Measurements from ENCODE around the gene ORM2. TPM values are rescaled to one million over a fixed set of nuclear protein-coding genes. Genes with fewer than 3 reads are reported as not detected.
A peak's percentile ranks its signal among the peaks of the same experiment; 100 is the strongest.

ORM2 gene
- total RNA-seq, 1 experiment from 2014 or later = 46.0 TPM

- Histone ChIP-seq H3K4me3 (ENCODE audit: low read depth, low read length) (no peak overlapping the region), H3K4me1 (peaks cover 14% of the 10 kb centered on the region), H3K27me3 (replicated peaks; ENCODE audit: control insufficient read depth, insufficient read depth, low read length) (no peaks in the 10 kb centered on the region), H3K9me3 (no peaks in the 10 kb centered on the region), H3K36me3 (ENCODE audit: control insufficient read depth, insufficient read depth, low read length) (peaks cover 3% of the 10 kb centered on the region)
- Mint-ChIP-seq H3K27me3 (ENCODE audit: insufficient read depth, unreplicated experiment) (no peaks in the 10 kb centered on the region), H3K4me3 (ENCODE audit: unreplicated experiment) (no peak overlapping the region), H3K9me3 (ENCODE audit: unreplicated experiment) (peaks cover 7% of the 10 kb centered on the region), H3K27ac (ENCODE audit: unreplicated experiment) (peak overlapping the region; percentile 49), H3K36me3 (ENCODE audit: insufficient read depth, unreplicated experiment) (peaks cover 24% of the 10 kb centered on the region), H3K4me1 (ENCODE audit: low read depth, unreplicated experiment) (peaks cover 7% of the 10 kb centered on the region)
- CTCF ChIA-PET = interaction anchor here (0.6 to 6.5 kb wide), 4 partner anchors 50 to 633 kb away, joined by 3 to 84 read pairs (median 10); no protein-coding TSS in a partner anchor
- POLR2A ChIA-PET = no interaction called here
- intact Hi-C loops (cut with micrococcal nuclease; ENCODE audit: unreplicated experiment) = no loop called here
- DNase-seq = peak; percentile 51 to 64
- TF ChIP-seq CTCF (IDR thresholded peaks at IDR 0.05; ENCODE audit: insufficient read depth in 1 of 2, low read depth in 1 of 2, low read length in 1 of 2, severe bottlenecking in 1 of 2, unreplicated experiment in 1 of 2) = no peak
- BruUV-seq (replicated peaks) = no TSS peak
Measured at GRCh38 chr9:114288193-114289091, 41.2 kb upstream of the ORM2 start.

DNA sequence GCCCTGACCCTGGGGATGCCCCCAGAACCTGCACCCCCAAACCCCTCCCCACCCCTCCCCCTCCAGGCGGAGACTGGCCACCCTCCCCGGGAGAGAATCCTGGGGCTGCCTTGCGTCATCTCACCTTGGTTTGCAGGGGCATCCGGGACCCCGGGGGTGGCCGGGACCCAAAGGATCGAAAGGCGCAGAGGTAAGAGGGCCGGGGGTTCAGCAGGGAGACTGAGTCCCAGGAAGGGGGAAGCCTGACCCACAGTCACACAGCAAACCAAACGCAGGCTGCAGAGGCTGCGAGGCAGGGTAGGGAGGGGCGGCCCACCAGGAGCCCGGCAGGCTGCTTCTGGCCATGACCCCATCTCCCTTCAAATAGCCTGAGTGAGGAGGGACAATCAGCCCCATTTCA, 40.6 kb upstream of the ORM2 start:
- H3K9me3 Mint-ChIP-seq (ENCODE audit: unreplicated experiment) = peaks cover 10% of the 10 kb centered on the region
- intact Hi-C loops (cut with micrococcal nuclease; ENCODE audit: unreplicated experiment) = no loop called here
- H3K27ac Mint-ChIP-seq (ENCODE audit: unreplicated experiment) = no peak overlapping the region
- peaks cover 24% of the 10 kb centered on the region for H3K36me3 Mint-ChIP-seq (ENCODE audit: insufficient read depth, unreplicated experiment)
- no peaks in the 10 kb centered on the region for H3K27me3 Mint-ChIP-seq (ENCODE audit: insufficient read depth, unreplicated experiment)
- no TSS peak for BruUV-seq (replicated peaks)
- peaks cover 7% of the 10 kb centered on the region for H3K4me1 Mint-ChIP-seq (ENCODE audit: low read depth, unreplicated experiment)
- ChIA-PET CTCF (interaction anchor here (2.3 to 6.5 kb wide), 2 partner anchors 180 to 207 kb away, joined by 16 to 84 read pairs; no protein-coding TSS in a partner anchor), POLR2A (interaction anchor here (0.7 kb wide), 1 partner anchor 517 kb away, joined by 3 read pairs; no protein-coding TSS in a partner anchor)
- H3K9me3 ChIP-seq = no peaks in the 10 kb centered on the region
- H3K4me1 ChIP-seq = peaks cover 14% of the 10 kb centered on the region
- no peaks in the 10 kb centered on the region for H3K27me3 ChIP-seq (replicated peaks; ENCODE audit: control insufficient read depth, insufficient read depth, low read length)
- DNase-seq = no peak
- TF ChIP-seq CTCF (IDR thresholded peaks at IDR 0.05; ENCODE audit: insufficient read depth in 1 of 2, low read depth in 1 of 2, low read length in 1 of 2, severe bottlenecking in 1 of 2, unreplicated experiment in 1 of 2) = no peak
- no peak overlapping the region for H3K4me3 ChIP-seq (ENCODE audit: low read depth, low read length)
- H3K36me3 ChIP-seq (ENCODE audit: control insufficient read depth, insufficient read depth, low read length) = peaks cover 3% of the 10 kb centered on the region
- no peak overlapping the region for H3K4me3 Mint-ChIP-seq (ENCODE audit: unreplicated experiment)

DNA sequence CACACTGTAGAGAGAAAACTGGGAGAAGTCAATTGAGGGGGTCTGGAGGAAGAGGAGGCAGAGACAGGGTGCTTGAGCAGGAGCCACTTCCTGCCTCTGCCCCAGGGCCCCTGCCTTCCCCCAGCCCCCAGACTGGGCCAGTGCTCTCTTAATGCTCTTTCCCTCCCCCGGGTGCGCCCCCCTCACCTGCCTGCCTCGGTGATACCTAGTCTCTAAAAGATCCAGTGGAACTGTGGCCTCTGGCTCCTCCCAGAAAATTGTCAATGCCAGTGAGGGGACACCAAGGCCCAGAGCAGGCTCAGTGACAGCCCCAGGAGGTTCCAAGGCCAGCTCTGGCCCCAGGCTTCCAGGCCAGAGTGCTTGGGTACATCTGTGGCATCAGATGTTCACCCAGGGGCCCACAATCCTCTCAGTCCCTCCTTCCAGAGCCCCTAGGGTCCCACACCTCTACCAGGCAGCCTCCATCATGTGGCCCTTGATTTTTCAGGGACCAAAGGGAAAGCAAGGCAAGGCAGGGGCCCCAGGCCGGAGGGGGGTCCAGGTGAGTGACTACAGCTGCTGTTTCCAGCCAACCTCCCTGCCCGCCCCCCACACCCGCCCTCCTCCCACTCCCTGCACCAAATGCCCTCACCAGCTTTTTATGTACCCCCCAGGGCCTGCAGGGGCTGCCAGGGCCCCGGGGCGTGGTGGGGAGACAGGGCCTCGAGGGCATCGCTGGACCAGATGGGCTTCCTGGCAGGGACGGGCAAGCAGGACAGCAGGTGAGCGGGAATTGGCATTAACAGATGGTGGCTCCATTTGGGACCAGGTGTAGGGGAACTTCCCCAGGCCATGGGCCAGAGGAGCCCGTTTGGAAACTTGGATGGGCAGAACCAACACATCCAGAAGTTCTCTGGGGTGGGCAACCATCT, 39.8 kb upstream of the ORM2 start:
- no peak overlapping the region for H3K4me3 Mint-ChIP-seq (ENCODE audit: unreplicated experiment)
- H3K4me1 ChIP-seq = peaks cover 14% of the 10 kb centered on the region
- peaks cover 24% of the 10 kb centered on the region for H3K36me3 Mint-ChIP-seq (ENCODE audit: insufficient read depth, unreplicated experiment)
- peaks cover 3% of the 10 kb centered on the region for H3K36me3 ChIP-seq (ENCODE audit: control insufficient read depth, insufficient read depth, low read length)
- peaks cover 5% of the 10 kb centered on the region for H3K9me3 ChIP-seq
- POLR2A ChIA-PET = interaction anchor here (0.7 kb wide), 1 partner anchor 517 kb away, joined by 3 read pairs; no protein-coding TSS in a partner anchor
- DNase-seq = no peak
- intact Hi-C loops (cut with micrococcal nuclease; ENCODE audit: unreplicated experiment) = loop anchor here (5.0 kb wide), 1 partner anchor 553 kb away; no protein-coding TSS in a partner anchor
- BruUV-seq (replicated peaks) = no TSS peak
- H3K27ac Mint-ChIP-seq (ENCODE audit: unreplicated experiment) = no peak overlapping the region
- H3K9me3 Mint-ChIP-seq (ENCODE audit: unreplicated experiment) = peaks cover 12% of the 10 kb centered on the region
- H3K27me3 ChIP-seq (replicated peaks; ENCODE audit: control insufficient read depth, insufficient read depth, low read length) = no peaks in the 10 kb centered on the region
- CTCF ChIA-PET = interaction anchor here (1.1 to 6.5 kb wide), 5 partner anchors 25 to 206 kb away, joined by 3 to 84 read pairs (median 11); partner anchors contain the start of gene COL27A1
- peaks cover 7% of the 10 kb centered on the region for H3K4me1 Mint-ChIP-seq (ENCODE audit: low read depth, unreplicated experiment)
- H3K4me3 ChIP-seq (ENCODE audit: low read depth, low read length) = no peak overlapping the region
- no peaks in the 10 kb centered on the region for H3K27me3 Mint-ChIP-seq (ENCODE audit: insufficient read depth, unreplicated experiment)
- TF ChIP-seq CTCF (IDR thresholded peaks at IDR 0.05; ENCODE audit: insufficient read depth in 1 of 2, low read depth in 1 of 2, low read length in 1 of 2, severe bottlenecking in 1 of 2, unreplicated experiment in 1 of 2) = no peak

All from Caco-2 (cell line).